ENCODE data around the gene SQOR.
A peak's percentile ranks its signal among the peaks of the same experiment; 100 is the strongest.

The SQOR gene

DNA sequence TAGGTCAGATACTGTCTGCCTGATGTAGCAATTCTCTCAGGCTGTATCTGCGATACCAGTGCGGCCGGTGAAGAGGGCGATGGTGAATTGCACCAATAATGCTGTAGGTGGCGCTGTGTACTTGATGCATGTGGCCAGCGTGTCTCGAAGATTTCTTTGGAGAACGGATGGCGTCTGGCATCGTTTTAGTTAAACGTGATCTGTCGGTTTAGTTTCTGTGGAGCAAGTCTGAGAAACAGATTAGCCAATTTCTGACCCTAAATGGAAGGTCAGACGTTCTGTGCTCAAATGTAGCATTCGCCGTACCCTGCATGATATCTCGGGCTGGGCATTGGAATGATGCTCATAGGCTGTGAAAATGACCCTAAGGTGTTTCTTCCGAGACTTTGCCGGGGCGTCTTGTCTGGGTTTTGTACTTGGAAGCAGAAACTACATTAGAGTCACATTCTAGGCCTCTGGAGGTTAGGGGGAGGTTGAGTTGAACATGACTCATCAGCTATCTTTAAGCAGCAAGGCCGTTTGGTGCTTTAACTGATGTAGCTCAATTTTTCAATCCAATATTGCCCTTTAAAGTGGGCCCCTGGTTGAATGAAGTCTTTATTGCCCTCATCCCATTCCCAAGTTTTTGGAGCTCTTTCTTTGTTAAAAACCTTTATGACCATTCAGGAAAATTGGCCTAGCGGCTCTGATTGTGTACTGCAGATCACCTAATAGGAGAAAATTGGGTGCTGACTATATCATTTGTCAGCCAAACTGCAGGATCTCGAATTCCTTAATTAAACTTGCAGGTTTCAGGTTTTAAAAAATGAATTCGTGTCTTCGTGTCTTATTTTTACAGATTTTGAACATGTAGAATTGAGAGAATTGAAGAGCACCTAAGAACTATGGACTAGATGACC lies 80.0 kb downstream of the SQOR start:
- Histone ChIP-seq H3K9me3 (no peaks in the 10 kb centered on the region), H3K36me3 (no peaks in the 10 kb centered on the region), H3K4me3 (ENCODE audit: low read depth in 1 of 2, low read length in 1 of 2) (no peak overlapping the region), H3K27me3 (peaks cover 53% of the 10 kb centered on the region), H3K27ac (no peak overlapping the region), H3K4me1 (ENCODE audit: control insufficient read depth in 1 of 2, insufficient read depth in 1 of 2, low read depth in 1 of 2, low read length in 1 of 2) (no peaks in the 10 kb centered on the region)
- TF ChIP-seq, protein P1, sequence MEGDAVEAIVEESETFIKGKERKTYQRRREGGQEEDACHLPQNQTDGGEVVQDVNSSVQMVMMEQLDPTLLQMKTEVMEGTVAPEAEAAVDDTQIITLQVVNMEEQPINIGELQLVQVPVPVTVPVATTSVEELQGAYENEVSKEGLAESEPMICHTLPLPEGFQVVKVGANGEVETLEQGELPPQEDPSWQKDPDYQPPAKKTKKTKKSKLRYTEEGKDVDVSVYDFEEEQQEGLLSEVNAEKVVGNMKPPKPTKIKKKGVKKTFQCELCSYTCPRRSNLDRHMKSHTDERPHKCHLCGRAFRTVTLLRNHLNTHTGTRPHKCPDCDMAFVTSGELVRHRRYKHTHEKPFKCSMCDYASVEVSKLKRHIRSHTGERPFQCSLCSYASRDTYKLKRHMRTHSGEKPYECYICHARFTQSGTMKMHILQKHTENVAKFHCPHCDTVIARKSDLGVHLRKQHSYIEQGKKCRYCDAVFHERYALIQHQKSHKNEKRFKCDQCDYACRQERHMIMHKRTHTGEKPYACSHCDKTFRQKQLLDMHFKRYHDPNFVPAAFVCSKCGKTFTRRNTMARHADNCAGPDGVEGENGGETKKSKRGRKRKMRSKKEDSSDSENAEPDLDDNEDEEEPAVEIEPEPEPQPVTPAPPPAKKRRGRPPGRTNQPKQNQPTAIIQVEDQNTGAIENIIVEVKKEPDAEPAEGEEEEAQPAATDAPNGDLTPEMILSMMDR (IDR thresholded peaks at IDR 0.05): peak; percentile 46

DNA sequence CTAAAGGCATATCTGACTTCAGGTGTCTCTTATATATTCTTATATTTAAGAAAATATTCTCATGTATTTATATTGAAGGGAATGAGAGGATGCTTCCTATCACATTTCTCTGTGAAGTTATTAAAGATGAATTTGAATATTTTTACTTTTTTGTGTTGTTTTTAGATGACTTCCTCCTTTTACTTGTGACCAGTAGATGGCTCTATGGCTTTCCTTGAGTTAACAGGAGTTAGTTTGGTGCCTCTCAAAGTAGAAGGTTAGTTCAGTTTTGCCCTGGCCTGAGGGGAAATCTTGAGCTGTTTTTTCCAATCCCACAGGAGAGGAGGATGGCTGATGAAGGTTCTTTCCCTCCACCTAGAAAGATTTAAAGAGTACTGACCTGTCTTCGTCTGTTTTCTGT lies 80.7 kb downstream of the SQOR start:
- H3K4me3 ChIP-seq (ENCODE audit: low read depth in 1 of 2, low read length in 1 of 2): no peak overlapping the region
- no peaks in the 10 kb centered on the region for H3K9me3 ChIP-seq
- H3K27me3 ChIP-seq: peaks cover 59% of the 10 kb centered on the region
- H3K4me1 ChIP-seq (ENCODE audit: control insufficient read depth in 1 of 2, insufficient read depth in 1 of 2, low read depth in 1 of 2, low read length in 1 of 2): no peaks in the 10 kb centered on the region
- H3K36me3 ChIP-seq: no peaks in the 10 kb centered on the region
- TF ChIP-seq, protein P1 (IDR thresholded peaks at IDR 0.05): no peak
- no peak overlapping the region for H3K27ac ChIP-seq

DNA sequence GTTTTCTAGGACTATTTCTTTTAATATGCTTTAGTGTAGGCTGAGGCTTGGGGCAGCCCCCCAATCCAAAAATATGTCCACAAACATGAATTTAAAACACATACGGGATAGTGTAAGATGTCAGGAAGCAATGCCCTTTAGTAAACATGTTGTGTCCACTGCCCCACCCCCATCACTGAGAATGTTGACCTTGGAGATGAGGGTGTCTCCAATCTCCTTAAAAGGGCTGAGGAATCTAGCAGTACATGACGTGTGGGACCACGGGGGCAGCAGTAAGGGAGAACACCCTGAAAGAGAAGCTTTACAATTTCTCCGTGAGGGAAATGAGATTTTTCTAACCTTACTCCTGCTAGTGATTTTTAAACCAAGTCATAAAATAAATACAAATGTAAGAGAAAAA lies 84.7 kb downstream of the SQOR start:
- no peaks in the 10 kb centered on the region for H3K4me1 ChIP-seq (ENCODE audit: control insufficient read depth in 1 of 2, insufficient read depth in 1 of 2, low read depth in 1 of 2, low read length in 1 of 2)
- TF ChIP-seq, protein P1 (IDR thresholded peaks at IDR 0.05): no peak
- peaks cover 80% of the 10 kb centered on the region for H3K27me3 ChIP-seq
- no peak overlapping the region for H3K27ac ChIP-seq
- H3K4me3 ChIP-seq (ENCODE audit: low read depth in 1 of 2, low read length in 1 of 2): no peak overlapping the region
- no peaks in the 10 kb centered on the region for H3K36me3 ChIP-seq
- H3K9me3 ChIP-seq: no peaks in the 10 kb centered on the region

DNA sequence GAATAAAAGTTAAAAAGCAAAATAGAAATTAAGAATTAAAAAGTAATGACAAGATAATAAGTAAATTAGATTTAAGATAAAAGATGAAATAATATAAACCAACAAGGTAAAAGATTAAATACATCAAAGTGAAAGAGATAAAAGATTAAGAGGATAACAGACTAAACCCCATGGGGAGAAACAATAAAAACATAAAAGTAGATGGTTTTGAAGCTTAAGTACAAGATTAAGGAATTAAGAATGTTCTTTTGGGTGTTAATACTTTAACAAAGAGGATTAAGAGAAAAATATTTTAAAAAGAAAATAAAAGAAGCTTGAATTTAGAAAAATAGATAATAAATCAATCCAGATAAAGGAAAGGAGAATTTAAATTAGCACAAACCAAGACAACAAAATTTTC lies 85.4 kb downstream of the SQOR start:
- no peak overlapping the region for H3K27ac ChIP-seq
- TF ChIP-seq, protein P1 (IDR thresholded peaks at IDR 0.05): no peak
- H3K36me3 ChIP-seq: no peaks in the 10 kb centered on the region
- no peaks in the 10 kb centered on the region for H3K4me1 ChIP-seq (ENCODE audit: control insufficient read depth in 1 of 2, insufficient read depth in 1 of 2, low read depth in 1 of 2, low read length in 1 of 2)
- no peak overlapping the region for H3K4me3 ChIP-seq (ENCODE audit: low read depth in 1 of 2, low read length in 1 of 2)
- H3K9me3 ChIP-seq: no peaks in the 10 kb centered on the region
- H3K27me3 ChIP-seq: peaks cover 80% of the 10 kb centered on the region

DNA sequence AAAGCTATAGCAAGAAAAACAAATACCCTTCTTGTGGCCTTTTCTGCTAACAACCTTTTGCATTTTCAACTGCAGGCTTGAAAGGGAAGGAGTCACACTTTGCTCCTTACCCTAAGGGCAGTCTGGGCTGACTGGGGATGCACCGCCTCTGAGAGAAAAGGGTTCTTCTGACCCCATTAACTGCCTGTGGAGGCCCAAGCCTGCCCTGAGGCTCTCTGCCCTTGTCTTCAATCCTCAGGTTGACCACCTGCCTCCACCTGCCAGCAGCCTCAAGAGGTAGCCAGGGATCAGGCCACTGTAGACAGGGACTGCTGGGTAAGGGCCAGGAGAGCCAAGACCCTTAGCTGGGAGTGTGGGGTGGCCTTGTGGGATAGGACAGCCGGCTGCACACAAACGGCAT lies 93.8 kb downstream of the SQOR start:
- no peaks in the 10 kb centered on the region for H3K9me3 ChIP-seq
- H3K4me3 ChIP-seq (ENCODE audit: low read depth in 1 of 2, low read length in 1 of 2): no peak overlapping the region
- peaks cover 65% of the 10 kb centered on the region for H3K27me3 ChIP-seq
- no peak overlapping the region for H3K27ac ChIP-seq
- TF ChIP-seq, protein P1 (IDR thresholded peaks at IDR 0.05): no peak
- H3K4me1 ChIP-seq (ENCODE audit: control insufficient read depth in 1 of 2, insufficient read depth in 1 of 2, low read depth in 1 of 2, low read length in 1 of 2): no peaks in the 10 kb centered on the region
- H3K36me3 ChIP-seq: no peaks in the 10 kb centered on the region

Measured in neutrophil (primary cell).